WERI-Rb-1 (cell line): ENCODE measurements around the gene VSX1.

Experiments used
- DNase-seq: peaks from one replicate; pipeline ENCODE4 v3.0.0-alpha.2; 2020
- H3K27ac ChIP-seq: fragments of 250-450 bp; sonication (Bioruptor Pico); 2 replicates; pipeline ENCODE4 v1.5.1; 2020; ENCODE audit warnings: mild to moderate bottlenecking, moderate library complexity
- H3K27me3 ChIP-seq: fragments of 250-450 bp; sonication (Bioruptor Pico); 2 replicates; pipeline ENCODE4 v1.5.1; 2021; ENCODE audit warnings: mild to moderate bottlenecking, low read depth, moderate library complexity; ENCODE audit not compliant: insufficient read depth, severe bottlenecking
- H3K36me3 ChIP-seq: fragments of 250-450 bp; sonication (Bioruptor Pico); 2 replicates; pipeline ENCODE4 v1.5.1; 2020; ENCODE audit warnings: mild to moderate bottlenecking, moderate library complexity
- H3K4me3 ChIP-seq: 2 replicates; pipeline ENCODE4 v1.5.1; 2011; ENCODE audit warnings: low read depth, mild to moderate bottlenecking, control low read depth, low read length
- H3K9me3 ChIP-seq: fragments of 250-450 bp; sonication (Bioruptor Pico); 2 replicates; pipeline ENCODE4 v1.5.1; 2021; ENCODE audit warnings: mild to moderate bottlenecking, moderate library complexity; ENCODE audit not compliant: severe bottlenecking
- CTCF ChIP-seq: IDR thresholded peaks from 2 replicates; pipeline ENCODE4 v1.5.1; 2011; ENCODE audit warnings: low read depth, mild to moderate bottlenecking, control low read depth, inconsistent platforms, low read length

The VSX1 gene

GRCh38 chr20:25081065-25081729 is 744 bp downstream of the VSX1 start:
- peaks cover 43% of the 10 kb centered on the region for H3K27me3 ChIP-seq
- H3K4me3 ChIP-seq: peak overlapping the region; percentile 38

GRCh38 chr20:25079171-25079570 is 2.8 kb downstream of the VSX1 start:
- no peak overlapping the region for H3K4me3 ChIP-seq
- TF ChIP-seq CTCF: no peak
- no peaks in the 10 kb centered on the region for H3K36me3 ChIP-seq
- H3K27me3 ChIP-seq: peaks cover 32% of the 10 kb centered on the region
- H3K27ac ChIP-seq: no peak overlapping the region
- H3K9me3 ChIP-seq: no peaks in the 10 kb centered on the region
- DNase-seq: no peak

More at GRCh38 chr20:25081065-25081729, 744 bp downstream of the VSX1 start:
- no peaks in the 10 kb centered on the region for H3K36me3 ChIP-seq
- H3K9me3 ChIP-seq: no peaks in the 10 kb centered on the region
- H3K27ac ChIP-seq: no peak overlapping the region
- peak; percentile 36 for DNase-seq
- TF ChIP-seq CTCF: peak; percentile 44

- no peak for DNase-seq
- H3K9me3 ChIP-seq: no peaks in the 10 kb centered on the region
- no peak for TF ChIP-seq CTCF
- no peak overlapping the region for H3K27ac ChIP-seq
- no peak overlapping the region for H3K4me3 ChIP-seq
- no peaks in the 10 kb centered on the region for H3K36me3 ChIP-seq
- H3K27me3 ChIP-seq: peaks cover 29% of the 10 kb centered on the region
Measured at GRCh38 chr20:25078662-25079061, 3.3 kb downstream of the VSX1 start.

GRCh38 chr20:25077610-25078169 is 4.3 kb downstream of the VSX1 start:
- Histone ChIP-seq H3K4me3 (no peak overlapping the region), H3K9me3 (no peaks in the 10 kb centered on the region), H3K27ac (no peak overlapping the region), H3K27me3 (peaks cover 20% of the 10 kb centered on the region), H3K36me3 (no peaks in the 10 kb centered on the region)
- no peak for DNase-seq
- TF ChIP-seq CTCF: no peak

GRCh38 chr20:25076731-25077609 is 5.0 kb downstream of the VSX1 start:
- TF ChIP-seq CTCF: peak; percentile 61
- Histone ChIP-seq H3K9me3 (no peaks in the 10 kb centered on the region), H3K27me3 (peaks cover 13% of the 10 kb centered on the region), H3K36me3 (no peaks in the 10 kb centered on the region), H3K27ac (no peak overlapping the region), H3K4me3 (no peak overlapping the region)
- DNase-seq: peak; percentile 39
